Measurements from ENCODE around the gene PTPRR.

GRCh38 chr12:70779250-70779649, 141.3 kb downstream of the PTPRR start:
- TF ChIP-seq HOXA3 (CRISPR knock-in tag; IDR thresholded peaks at IDR 0.05) = no peak
- TF ChIP-seq MAFF (IDR thresholded peaks at IDR 0.05; ENCODE audit: low read depth, low read length) = no peak
- no peak for TF ChIP-seq CTCF (CRISPR knock-in tag; IDR thresholded peaks at IDR 0.05)
- no peak for TF ChIP-seq MAX (IDR thresholded peaks at IDR 0.05)
- no peak for TF ChIP-seq ESRRA (CRISPR knock-in tag; IDR thresholded peaks at IDR 0.05; ENCODE audit: low read depth)
- no peak for TF ChIP-seq RFX5 (IDR thresholded peaks at IDR 0.05; ENCODE audit: low read depth, low read length)

All from HepG2 (cell line).